ENCODE results near the gene PROSER2.
"Not testable (repeated sequence)": the region's sequence is repeated elsewhere in the genome, so short reads cannot be mapped to it uniquely, and the experiment has no call there.

Gene PROSER2

GRCh38 chr10:11884706-11885423 lies 61.7 kb downstream of the PROSER2 start:
- DNase-seq (ENCODE audit: low read depth in 2 of 2), result no peak

- DNase-seq (ENCODE audit: low read depth in 2 of 2), result no peak
Measured at GRCh38 chr10:11885437-11886137, 62.4 kb downstream of the PROSER2 start.

GRCh38 chr10:11886138-11886474 lies 63.0 kb downstream of the PROSER2 start:
- DNase-seq (ENCODE audit: low read depth in 2 of 2), result no peak

- no peak for DNase-seq (ENCODE audit: low read depth in 2 of 2)
Measured at GRCh38 chr10:11886851-11887250, 63.7 kb downstream of the PROSER2 start.

- no peak for DNase-seq (ENCODE audit: low read depth in 2 of 2)
Measured at GRCh38 chr10:11887381-11888227, 64.4 kb downstream of the PROSER2 start.

- DNase-seq (ENCODE audit: low read depth in 2 of 2), result not testable (repeated sequence)
Measured at GRCh38 chr10:11889263-11889662, 66.1 kb downstream of the PROSER2 start.

GRCh38 chr10:11891776-11892486 lies 68.8 kb downstream of the PROSER2 start:
- DNase-seq (ENCODE audit: low read depth in 2 of 2), result no peak

- DNase-seq (ENCODE audit: low read depth in 2 of 2), result no peak
Measured at GRCh38 chr10:11893749-11894278, 70.7 kb downstream of the PROSER2 start.

- no peak for DNase-seq (ENCODE audit: low read depth in 2 of 2)
Measured at GRCh38 chr10:11894381-11895107, 71.4 kb downstream of the PROSER2 start.

- DNase-seq (ENCODE audit: low read depth in 2 of 2), result no peak
Measured at GRCh38 chr10:11895108-11895466, 71.9 kb downstream of the PROSER2 start.

GRCh38 chr10:11895598-11895997 lies 72.4 kb downstream of the PROSER2 start:
- DNase-seq (ENCODE audit: low read depth in 2 of 2), result no peak

- DNase-seq (ENCODE audit: low read depth in 2 of 2), result no peak
Measured at GRCh38 chr10:11896549-11897200, 73.5 kb downstream of the PROSER2 start.

GRCh38 chr10:11898033-11898371 lies 74.8 kb downstream of the PROSER2 start:
- DNase-seq (ENCODE audit: low read depth in 2 of 2), result no peak

- no peak for DNase-seq (ENCODE audit: low read depth in 2 of 2)
Measured at GRCh38 chr10:11898372-11899066, 75.4 kb downstream of the PROSER2 start.

GRCh38 chr10:11899067-11899876 lies 76.1 kb downstream of the PROSER2 start:
- DNase-seq (ENCODE audit: low read depth in 2 of 2), result no peak

- DNase-seq (ENCODE audit: low read depth in 2 of 2), result no peak
Measured at GRCh38 chr10:11901036-11901301, 77.8 kb downstream of the PROSER2 start.

- no peak for DNase-seq (ENCODE audit: low read depth in 2 of 2)
Measured at GRCh38 chr10:11901454-11901832, 78.3 kb downstream of the PROSER2 start.

GRCh38 chr10:11901833-11902475 lies 78.8 kb downstream of the PROSER2 start:
- no peak for DNase-seq (ENCODE audit: low read depth in 2 of 2)

GRCh38 chr10:11902646-11903045 lies 79.5 kb downstream of the PROSER2 start:
- DNase-seq (ENCODE audit: low read depth in 2 of 2), result no peak
